HUDEP-2 (cell line): ENCODE measurements around the gene CPT1C.
A peak's percentile ranks its signal among the peaks of the same experiment; 100 is the strongest.

ENCODE experiments used
- DNase-seq, 76 experiments: peaks; one replicate each; lab custom pipeline; 2025; ENCODE audit not compliant: unreplicated experiment in 76 of 76; lab: John Stamatoyannopoulos, UW

The CPT1C gene

GRCh38 chr19:49690656-49691242 is at the start of gene CPT1C:
TSS of gene CPT1C (plus strand) at chr19:49691116. CDS start at chr19:49692253, 1,137 bp downstream.
- no peak for DNase-seq

- DNase-seq, result peak; percentile 84 to 100 (median 100)
These were observed 49.0 kb upstream of the CPT1C start, which contains the start of gene SCAF1 for GRCh38 chr19:49641688-49642491. TSS of gene SCAF1 (plus strand) at chr19:49642209. CDS start at chr19:49645027, 2,818 bp downstream.

DNA sequence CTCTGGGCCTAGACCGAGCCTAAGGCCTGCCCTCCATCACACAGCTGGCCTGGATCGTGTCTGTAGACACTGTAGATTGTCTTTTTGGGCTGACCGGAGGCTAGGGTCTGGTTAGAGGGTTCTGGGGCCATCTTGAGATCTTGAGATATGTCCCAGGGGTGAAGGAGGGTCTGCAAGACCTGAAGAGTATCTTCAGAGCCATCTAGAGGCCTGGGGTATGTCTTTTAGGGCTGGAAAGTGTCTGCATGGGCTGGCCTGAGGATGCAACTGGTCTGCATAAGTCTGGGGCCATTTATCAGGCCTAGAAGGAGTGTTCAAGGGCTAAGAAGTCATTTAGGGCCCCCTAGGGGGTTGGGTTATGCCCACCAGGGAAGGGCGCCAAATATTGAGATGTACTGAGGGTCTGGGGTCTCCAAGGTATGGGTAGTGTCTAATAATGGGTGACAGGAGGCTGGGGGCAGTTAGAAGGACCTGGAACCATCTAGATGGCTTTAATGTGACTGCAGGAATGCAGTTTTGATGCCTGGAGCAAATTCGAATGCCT is 48.4 kb upstream of the CPT1C start:
- DNase-seq, result peak in 1 of 76 experiments; percentile 35

- DNase-seq, result peak in 50 of 76 experiments; percentile 15 to 69 (median 38)
These were observed 47.5 kb upstream of the CPT1C start for GRCh38 chr19:49643466-49643865.

- DNase-seq, result no peak
These were observed 45.3 kb upstream of the CPT1C start for GRCh38 chr19:49645592-49645991.

- DNase-seq, result no peak
These were observed 44.9 kb upstream of the CPT1C start for GRCh38 chr19:49645995-49646394.

GRCh38 chr19:49646586-49646985 is 44.3 kb upstream of the CPT1C start:
- DNase-seq, result no peak

DNA sequence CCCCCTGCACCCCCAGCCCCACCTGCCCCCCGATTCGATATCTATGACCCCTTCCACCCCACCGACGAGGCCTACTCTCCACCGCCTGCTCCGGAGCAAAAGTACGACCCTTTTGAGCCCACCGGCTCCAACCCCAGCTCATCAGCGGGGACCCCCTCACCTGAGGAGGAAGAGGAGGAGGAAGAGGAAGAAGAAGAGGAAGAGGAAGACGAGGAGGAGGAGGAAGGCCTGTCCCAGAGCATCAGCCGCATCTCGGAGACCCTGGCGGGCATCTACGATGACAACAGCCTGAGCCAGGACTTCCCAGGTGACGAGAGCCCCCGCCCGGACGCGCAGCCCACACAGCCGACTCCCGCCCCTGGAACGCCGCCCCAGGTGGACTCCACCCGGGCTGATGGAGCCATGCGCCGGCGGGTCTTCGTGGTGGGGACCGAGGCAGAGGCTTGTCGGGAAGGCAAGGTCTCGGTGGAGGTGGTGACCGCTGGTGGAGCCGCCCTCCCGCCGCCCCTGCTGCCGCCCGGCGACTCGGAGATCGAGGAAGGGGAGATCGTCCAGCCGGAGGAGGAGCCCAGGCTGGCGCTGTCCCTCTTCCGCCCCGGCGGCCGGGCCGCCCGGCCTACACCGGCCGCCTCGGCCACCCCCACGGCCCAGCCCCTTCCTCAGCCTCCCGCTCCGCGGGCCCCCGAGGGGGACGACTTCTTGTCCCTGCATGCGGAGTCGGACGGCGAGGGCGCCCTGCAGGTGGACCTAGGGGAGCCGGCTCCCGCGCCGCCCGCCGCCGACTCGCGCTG is 39.7 kb upstream of the CPT1C start:
- DNase-seq, result no peak

GRCh38 chr19:49651820-49652550 is 38.9 kb upstream of the CPT1C start:
- DNase-seq, result no peak

- DNase-seq, result no peak
These were observed 38.1 kb upstream of the CPT1C start for GRCh38 chr19:49652551-49653465.

DNA sequence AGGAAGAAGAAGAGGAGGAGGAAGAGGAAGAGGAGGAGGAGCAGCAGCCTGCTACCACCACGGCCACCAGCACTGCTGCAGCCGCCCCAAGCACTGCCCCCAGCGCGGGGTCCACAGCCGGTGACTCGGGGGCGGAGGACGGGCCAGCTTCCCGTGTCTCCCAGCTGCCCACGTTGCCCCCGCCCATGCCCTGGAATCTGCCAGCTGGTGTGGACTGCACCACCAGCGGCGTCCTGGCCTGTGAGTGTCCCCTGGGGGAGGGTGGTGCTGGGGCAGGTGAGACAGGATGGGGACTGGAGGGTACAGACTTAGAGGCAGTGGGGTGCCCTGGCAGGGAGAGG is 37.5 kb upstream of the CPT1C start:
- DNase-seq, result no peak

DNA sequence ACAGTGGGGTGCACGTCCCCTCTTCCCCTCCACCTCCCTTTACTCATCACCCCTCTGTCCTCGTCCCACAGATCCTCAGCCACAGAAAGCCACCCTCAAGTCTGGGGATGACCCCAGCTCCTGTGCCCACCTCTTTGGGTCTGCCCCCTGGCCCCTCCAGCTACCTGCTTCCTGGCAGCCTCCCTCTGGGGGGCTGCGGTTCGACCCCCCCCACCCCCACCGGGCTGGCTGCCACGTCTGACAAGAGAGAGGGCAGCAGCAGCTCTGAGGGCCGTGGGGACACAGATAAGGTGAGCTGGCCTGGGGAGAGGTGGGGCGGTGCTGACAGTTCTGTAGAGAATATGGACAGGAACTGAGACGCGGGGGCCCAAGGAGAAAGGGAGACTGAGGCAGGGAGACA is 36.3 kb upstream of the CPT1C start:
- no peak for DNase-seq

DNA sequence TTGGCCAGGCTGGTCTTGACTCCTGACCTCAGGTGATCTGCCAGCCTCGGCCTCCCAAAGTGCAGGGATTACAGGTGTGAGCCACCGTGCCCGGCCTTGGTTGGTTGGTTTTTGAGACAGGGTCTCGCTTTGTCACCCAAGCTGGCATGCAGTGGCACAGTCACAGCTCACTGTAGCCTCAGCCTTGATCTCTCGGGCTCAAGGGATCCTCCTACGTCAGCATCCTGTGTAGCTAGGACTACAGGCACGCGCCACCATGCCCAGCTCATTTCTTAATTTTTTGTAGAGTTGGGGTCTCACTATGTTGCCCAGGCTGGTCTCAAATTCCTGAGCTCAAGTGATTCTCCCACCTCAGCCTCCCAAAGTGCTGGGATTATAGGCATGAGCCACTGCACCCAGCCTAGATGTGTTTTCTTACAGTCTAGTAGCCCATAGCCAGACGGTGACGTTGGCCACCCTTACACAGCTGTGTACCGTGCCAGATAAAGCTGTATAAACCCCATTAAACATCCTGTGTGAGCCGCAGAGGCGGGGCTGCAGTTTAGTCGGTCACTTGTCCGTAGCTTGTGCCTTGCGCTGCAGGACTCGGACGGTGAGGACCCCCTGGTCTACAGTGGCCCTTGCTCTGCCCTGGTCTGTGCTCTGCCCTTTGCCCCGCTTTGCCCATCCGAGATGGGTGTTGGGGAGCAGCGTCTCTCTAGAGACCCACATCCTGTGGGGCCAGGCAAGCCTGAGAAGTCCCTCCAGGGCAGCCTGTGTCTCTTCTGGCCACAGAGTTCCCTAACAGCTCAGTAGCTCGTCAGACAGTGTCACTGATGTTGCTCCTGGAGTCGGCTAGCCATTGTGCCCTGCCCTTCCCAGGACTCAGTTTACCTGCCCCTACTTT is 35.1 kb upstream of the CPT1C start:
- no peak for DNase-seq

DNA sequence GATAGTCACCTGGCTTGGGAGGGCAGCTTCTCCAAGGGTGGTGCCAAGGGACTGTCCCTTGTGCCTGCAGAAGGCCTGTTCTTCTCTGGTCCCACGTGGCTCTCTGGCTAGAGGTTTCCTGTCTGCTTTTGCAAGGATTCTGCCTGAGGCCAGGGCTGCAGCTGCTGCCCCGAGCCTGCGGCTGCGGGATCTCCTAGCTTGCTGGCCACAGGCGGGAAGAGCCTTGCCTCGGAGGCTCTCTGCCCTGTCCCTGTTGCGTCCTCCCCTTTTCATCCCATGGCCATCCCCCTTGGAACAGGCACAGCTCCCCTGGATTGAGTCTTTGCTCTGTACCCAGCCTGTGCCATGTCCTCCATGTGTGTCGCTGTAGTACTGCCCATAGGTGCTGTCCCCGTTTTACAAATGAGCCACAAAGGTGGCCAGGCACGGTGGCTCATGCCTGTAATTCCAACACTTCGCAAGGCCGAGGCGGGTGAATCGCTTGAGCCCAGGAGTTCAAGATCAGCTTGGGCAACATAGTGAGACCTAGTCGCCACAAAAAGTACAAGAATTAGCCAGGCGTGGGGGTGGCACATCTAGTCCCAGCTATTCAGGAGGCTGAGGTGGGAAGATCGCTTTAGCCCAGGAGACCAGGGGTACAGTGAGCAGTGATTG is 34.3 kb upstream of the CPT1C start:
- no peak for DNase-seq

GRCh38 chr19:49657493-49658138 is 33.3 kb upstream of the CPT1C start:
- no peak for DNase-seq

DNA sequence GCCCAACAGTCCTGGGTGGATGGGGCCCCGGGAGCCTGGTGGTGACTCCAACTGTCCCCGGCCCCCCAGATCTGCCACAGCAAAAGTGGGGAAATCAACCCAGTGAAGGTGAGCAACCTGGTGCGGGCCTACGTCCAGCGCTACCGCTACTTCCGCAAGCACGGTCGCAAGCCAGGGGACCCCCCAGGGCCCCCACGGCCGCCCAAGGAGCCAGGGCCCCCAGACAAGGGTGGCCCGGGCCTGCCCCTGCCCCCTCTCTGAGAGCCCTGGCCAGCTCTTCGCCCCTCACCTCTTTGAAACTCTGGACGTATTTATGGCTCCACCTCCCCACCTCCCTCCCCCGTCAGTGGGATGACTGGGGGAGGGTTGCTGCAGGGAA is 32.8 kb upstream of the CPT1C start:
- DNase-seq, result no peak

DNA sequence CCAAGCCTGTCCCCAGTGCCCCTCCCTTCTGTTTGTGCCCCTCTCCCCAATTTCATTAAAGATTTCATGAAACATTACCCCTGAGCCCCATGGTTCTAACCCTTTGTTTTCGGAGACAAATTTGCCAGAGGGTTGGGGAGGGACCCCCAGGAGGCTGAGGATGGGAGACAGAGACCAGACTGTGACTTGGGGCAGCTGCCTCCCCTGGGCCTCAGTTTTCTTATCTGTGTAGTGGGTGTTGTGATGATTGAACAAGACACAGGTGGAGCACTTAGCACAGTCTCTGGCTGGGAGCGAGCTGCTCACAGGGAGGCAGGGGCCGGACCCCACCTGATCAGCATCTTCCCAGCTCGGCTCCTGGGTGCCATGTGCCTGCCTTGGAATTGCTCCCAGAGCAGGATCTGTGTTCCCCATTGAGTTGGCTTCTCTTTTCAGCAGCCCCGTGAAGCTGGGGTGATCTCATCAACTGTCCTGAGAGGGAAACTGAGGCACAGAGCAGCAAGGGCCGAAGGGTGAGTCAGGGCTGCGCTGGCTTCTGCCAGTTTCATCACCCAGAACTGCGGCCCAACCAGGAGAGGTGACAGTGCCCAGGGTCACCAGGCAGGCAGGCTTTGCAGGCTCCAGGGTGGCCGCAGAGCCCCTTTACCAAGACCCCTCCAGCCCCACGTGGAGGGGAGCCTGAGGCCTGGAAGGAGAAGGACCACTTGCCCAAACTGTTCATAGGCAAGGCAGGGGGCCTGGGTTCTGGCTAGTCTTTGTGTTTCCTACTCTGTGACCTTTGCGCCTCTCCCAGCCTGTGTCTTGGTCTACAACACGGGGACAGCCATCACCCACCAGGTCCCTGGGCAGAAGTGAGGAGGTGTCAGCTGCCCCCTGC is 32.1 kb upstream of the CPT1C start:
- no peak for DNase-seq
